GM12892 (cell line): Measurements from ENCODE around the gene MOXD1.

Experiments used
- DNase-seq: peaks from one replicate; pipeline ENCODE4 v3.0.0; 2011; ENCODE audit not compliant: insufficient read length
- FAIRE-seq: peaks from 2 replicates; lab custom pipeline; 2011; peaks lifted over from hg19 to GRCh38; lab: Jason Lieb, UNC
- POLR2A ChIP-seq: IDR thresholded peaks from 2 replicates; pipeline ENCODE4 v1.6.1; 2011; ENCODE audit warnings: low read depth, low read length, control low read depth
- TAF1 ChIP-seq: IDR thresholded peaks from 2 replicates; pipeline ENCODE4 v1.6.1; 2011; ENCODE audit warnings: low read depth, mild to moderate bottlenecking, control low read depth, low read length, borderline replicate concordance

Gene MOXD1

GRCh38 chr6:132246120-132246617, 155.1 kb downstream of the MOXD1 start:
- FAIRE-seq (no peak), DNase-seq (no peak)
- TF ChIP-seq TAF1 (no peak), POLR2A (no peak)
